ACC112 (cell line): Measurements from ENCODE around the gene ARHGAP32.
A peak's percentile ranks its signal among the peaks of the same experiment; 100 is the strongest.

Source experiments
- H2AFZ ChIP-seq: fragments of 200-600 bp; sonication (generic); one replicate; pipeline ENCODE4 v1.6.0; 2017; ENCODE audit warnings: antibody characterized with exemption, low read length; ENCODE audit not compliant: unreplicated experiment
- H3K27ac ChIP-seq: fragments of 200-600 bp; sonication (generic); 2 replicates; pipeline ENCODE4 v1.5.1; 2014; ENCODE audit warnings: low read depth, mild to moderate bottlenecking, antibody characterized with exemption, low read length, moderate library complexity
- H3K27me3 ChIP-seq: fragments of 200-600 bp; sonication (generic); 2 replicates; pipeline ENCODE4 v1.6.1; 2014; ENCODE audit warnings: mild to moderate bottlenecking, antibody characterized with exemption, low read length, moderate library complexity, mixed read lengths; ENCODE audit not compliant: insufficient read depth
- H3K36me3 ChIP-seq: fragments of 200-600 bp; sonication (generic); 2 replicates; pipeline ENCODE4 v1.6.1; 2016; ENCODE audit warnings: mild to moderate bottlenecking, antibody characterized with exemption, low read length, moderate library complexity, mixed read lengths; ENCODE audit not compliant: insufficient read depth
- H3K4me1 ChIP-seq: fragments of 200-600 bp; sonication (generic); one replicate; pipeline ENCODE4 v1.6.1; 2016; ENCODE audit warnings: low read length, mixed read lengths; ENCODE audit not compliant: insufficient read depth, unreplicated experiment, control insufficient read depth
- H3K4me3 ChIP-seq: fragments of 200-600 bp; sonication (generic); 2 replicates; pipeline ENCODE4 v1.5.1; 2014; ENCODE audit warnings: mild to moderate bottlenecking, low read depth, low read length
- H3K79me2 ChIP-seq: fragments of 200-600 bp; sonication (generic); one replicate; pipeline ENCODE4 v1.6.0; 2016; ENCODE audit warnings: low read length; ENCODE audit not compliant: control insufficient read depth, unreplicated experiment, insufficient read depth

The ARHGAP32 gene

GRCh38 chr11:129223260-129223659 is 31.1 kb upstream of the ARHGAP32 start:
- H3K4me1 ChIP-seq: peaks cover 26% of the 10 kb centered on the region
- H3K4me3 ChIP-seq: peak overlapping the region; percentile 26; the same call in 1 of the 2 replicates
- peaks cover 33% of the 10 kb centered on the region for H3K79me2 ChIP-seq
- H3K27me3 ChIP-seq: no peaks in the 10 kb centered on the region
- peak overlapping the region; percentile 62 for H3K27ac ChIP-seq
- H3K36me3 ChIP-seq: no peaks in the 10 kb centered on the region; the same call in 1 of the 2 replicates
- H2AFZ ChIP-seq: peak overlapping the region; percentile 5

- peaks cover 31% of the 10 kb centered on the region for H3K79me2 ChIP-seq
- no peaks in the 10 kb centered on the region; the same call in 1 of the 2 replicates for H3K36me3 ChIP-seq
- H3K27me3 ChIP-seq: no peaks in the 10 kb centered on the region
These were observed 30.0 kb upstream of the ARHGAP32 start for GRCh38 chr11:129222158-129222557.

DNA sequence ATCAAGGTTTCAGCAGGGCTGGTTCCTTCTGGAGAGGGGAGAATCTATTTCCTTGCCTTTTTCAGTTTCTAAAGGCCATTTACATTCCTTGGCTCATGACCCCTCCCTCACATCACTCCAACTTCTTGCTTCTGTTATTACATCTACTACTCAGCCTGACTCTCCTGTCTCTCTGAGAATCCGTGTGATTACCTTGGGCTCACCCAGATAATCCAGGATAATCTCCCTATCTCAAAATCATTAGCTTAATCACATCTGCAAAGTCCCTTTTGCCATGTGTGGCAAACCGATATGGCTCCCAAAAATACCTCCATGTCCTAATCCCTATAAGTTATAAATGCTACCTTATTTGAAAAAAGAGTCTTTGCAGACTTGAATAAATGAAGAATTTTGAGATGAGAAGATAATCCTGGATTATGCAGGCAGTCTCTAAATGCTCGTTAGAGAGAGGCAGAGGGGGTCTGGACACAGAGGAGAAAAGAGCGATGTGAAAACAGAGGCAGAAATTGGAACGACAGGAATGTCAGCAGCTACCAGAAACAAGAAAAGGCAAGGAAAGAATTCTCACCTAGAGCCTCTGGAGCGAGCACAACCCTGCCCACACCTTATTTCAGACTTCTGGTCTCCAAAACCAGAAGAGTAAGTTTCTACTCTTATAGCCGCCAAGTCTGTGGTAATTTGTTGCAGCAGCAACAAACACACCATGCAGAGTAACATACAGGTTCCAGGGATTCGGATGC is 23.6 kb upstream of the ARHGAP32 start:
- Histone ChIP-seq H3K27me3 (no peaks in the 10 kb centered on the region), H3K4me3 (no peak overlapping the region), H3K36me3 (no peaks in the 10 kb centered on the region), H3K79me2 (peaks cover 23% of the 10 kb centered on the region), H3K4me1 (peaks cover 4% of the 10 kb centered on the region), H2AFZ (no peak overlapping the region), H3K27ac (no peak overlapping the region)

More at GRCh38 chr11:129222158-129222557, 30.0 kb upstream of the ARHGAP32 start:
- Histone ChIP-seq H3K4me3 (no peak overlapping the region), H2AFZ (no peak overlapping the region), H3K27ac (no peak overlapping the region), H3K4me1 (peaks cover 26% of the 10 kb centered on the region)

GRCh38 chr11:129214710-129215295 is 22.7 kb upstream of the ARHGAP32 start:
- Histone ChIP-seq H2AFZ (no peak overlapping the region), H3K4me1 (peaks cover 4% of the 10 kb centered on the region), H3K27ac (no peak overlapping the region), H3K36me3 (no peaks in the 10 kb centered on the region), H3K79me2 (peaks cover 26% of the 10 kb centered on the region), H3K4me3 (no peak overlapping the region), H3K27me3 (no peaks in the 10 kb centered on the region)

DNA sequence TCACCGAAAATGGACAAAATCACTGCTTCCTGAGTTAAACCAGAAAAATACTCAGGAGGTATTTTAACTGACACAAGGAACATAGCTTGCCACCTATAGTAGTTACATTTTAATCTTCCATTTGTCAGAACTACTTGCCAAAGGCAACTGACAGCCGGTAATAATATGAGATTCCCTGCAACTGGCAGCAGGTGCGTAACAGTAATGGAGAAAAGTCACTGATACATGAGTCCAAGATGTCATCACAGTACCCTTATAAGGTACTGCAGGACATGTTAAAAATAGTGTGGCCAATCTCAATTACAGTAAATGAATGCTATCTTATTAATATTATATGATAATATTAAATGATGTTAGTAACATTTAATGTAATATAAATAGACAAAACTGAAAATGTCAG is 21.1 kb upstream of the ARHGAP32 start:
- no peak overlapping the region for H3K4me3 ChIP-seq
- peaks cover 25% of the 10 kb centered on the region for H3K79me2 ChIP-seq
- H3K27me3 ChIP-seq: no peaks in the 10 kb centered on the region
- H3K27ac ChIP-seq: no peak overlapping the region
- no peaks in the 10 kb centered on the region for H3K36me3 ChIP-seq
- peaks cover 11% of the 10 kb centered on the region for H3K4me1 ChIP-seq
- H2AFZ ChIP-seq: no peak overlapping the region

GRCh38 chr11:129211397-129211796 is 19.3 kb upstream of the ARHGAP32 start:
- H3K27me3 ChIP-seq: no peaks in the 10 kb centered on the region
- peaks cover 23% of the 10 kb centered on the region for H3K79me2 ChIP-seq
- H3K27ac ChIP-seq: no peak overlapping the region
- no peaks in the 10 kb centered on the region for H3K36me3 ChIP-seq
- peaks cover 17% of the 10 kb centered on the region for H3K4me1 ChIP-seq
- H3K4me3 ChIP-seq: no peak overlapping the region
- H2AFZ ChIP-seq: no peak overlapping the region

DNA sequence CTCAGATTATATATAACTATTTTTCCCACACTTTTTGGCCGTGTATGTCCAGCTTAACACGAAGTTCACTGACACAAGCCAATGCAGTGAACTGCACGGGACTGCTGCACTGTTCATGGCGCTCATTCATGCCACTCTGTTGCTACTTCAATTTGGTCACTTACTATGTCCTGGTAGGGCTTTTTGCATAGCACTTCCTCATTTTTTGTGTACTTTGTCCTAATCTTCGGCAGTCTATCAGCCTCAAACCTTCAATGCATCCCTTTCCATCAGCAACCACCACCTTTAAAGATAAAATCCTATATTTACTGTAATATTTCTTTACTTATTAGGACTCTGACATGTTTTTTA is 18.7 kb upstream of the ARHGAP32 start:
- Histone ChIP-seq H3K27ac (no peak overlapping the region), H2AFZ (no peak overlapping the region), H3K4me1 (peaks cover 17% of the 10 kb centered on the region), H3K27me3 (no peaks in the 10 kb centered on the region), H3K79me2 (peaks cover 21% of the 10 kb centered on the region), H3K4me3 (no peak overlapping the region), H3K36me3 (no peaks in the 10 kb centered on the region)

GRCh38 chr11:129209891-129210830 is 18.0 kb upstream of the ARHGAP32 start:
- H3K27me3 ChIP-seq: no peaks in the 10 kb centered on the region
- H3K27ac ChIP-seq: no peak overlapping the region
- H2AFZ ChIP-seq: no peak overlapping the region
- no peak overlapping the region for H3K4me3 ChIP-seq
- H3K36me3 ChIP-seq: no peaks in the 10 kb centered on the region
- peaks cover 19% of the 10 kb centered on the region for H3K79me2 ChIP-seq
- peaks cover 17% of the 10 kb centered on the region for H3K4me1 ChIP-seq

- no peak overlapping the region for H3K27ac ChIP-seq
- peaks cover 11% of the 10 kb centered on the region for H3K79me2 ChIP-seq
These were observed 16.7 kb upstream of the ARHGAP32 start for GRCh38 chr11:129208863-129209262.

GRCh38 chr11:129204150-129204838 is 12.2 kb upstream of the ARHGAP32 start:
- Histone ChIP-seq H2AFZ (no peak overlapping the region), H3K36me3 (no peaks in the 10 kb centered on the region), H3K4me1 (peaks cover 13% of the 10 kb centered on the region), H3K27ac (no peak overlapping the region), H3K27me3 (no peaks in the 10 kb centered on the region), H3K4me3 (no peak overlapping the region), H3K79me2 (peaks cover 5% of the 10 kb centered on the region)

More at GRCh38 chr11:129208863-129209262, 16.7 kb upstream of the ARHGAP32 start:
- Histone ChIP-seq H2AFZ (no peak overlapping the region), H3K4me3 (no peak overlapping the region), H3K27me3 (no peaks in the 10 kb centered on the region), H3K36me3 (no peaks in the 10 kb centered on the region), H3K4me1 (peaks cover 14% of the 10 kb centered on the region)
